Astrocyte of the spinal cord (primary cell): ENCODE measurements around the gene AGRN.
"Not testable (repeated sequence)": the region's sequence is repeated elsewhere in the genome, so short reads cannot be mapped to it uniquely, and the experiment has no call there.

Source experiments
- DNase-seq: peaks from one replicate; pipeline ENCODE4 v3.0.0; 2011; ENCODE audit warnings: low read depth, low spot score
- H3K4me3 ChIP-seq: 2 replicates; pipeline ENCODE4 v1.5.1; 2011; ENCODE audit warnings: low read depth, mild to moderate bottlenecking, low read length, moderate library complexity
- CTCF ChIP-seq: IDR thresholded peaks from 2 replicates; pipeline ENCODE4 v1.5.1; 2012; ENCODE audit warnings: low read depth, mild to moderate bottlenecking, low read length, inconsistent platforms
- in situ Hi-C: cut with HindIII; loops from 2 replicates; pipeline ENCODE4 v1.10.0; 2017; ENCODE audit warnings: low sequenced_read_pairs

The AGRN gene

GRCh38 chr1:1052003-1052840, 32.3 kb downstream of the AGRN start:
- in situ Hi-C loops, result no loop called here
- TF ChIP-seq CTCF, result no peak
- no peak overlapping the region for H3K4me3 ChIP-seq
- no peak for DNase-seq

DNA sequence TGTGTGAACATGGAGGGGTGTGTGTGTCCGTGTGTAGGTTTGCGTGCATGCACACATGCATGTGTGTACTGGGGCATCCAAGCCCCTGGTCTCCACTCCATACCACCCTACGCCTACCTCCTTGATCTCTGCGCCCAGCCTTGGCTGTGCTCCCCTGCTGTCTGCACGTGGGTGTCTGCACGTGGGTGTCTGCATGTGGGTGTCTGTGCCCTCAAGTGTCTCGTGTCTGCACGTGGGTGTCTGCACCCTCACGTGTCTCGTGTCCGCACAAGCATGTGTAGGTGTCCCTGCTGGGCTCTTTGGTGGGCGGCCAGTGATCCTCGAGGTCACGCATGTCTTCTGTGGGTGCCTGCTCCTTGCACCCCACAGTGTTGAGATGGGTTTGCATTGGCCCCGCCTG, 33.1 kb downstream of the AGRN start:
- no peak overlapping the region for H3K4me3 ChIP-seq
- no peak for TF ChIP-seq CTCF
- no peak for DNase-seq
- in situ Hi-C loops, result no loop called here

GRCh38 chr1:1053682-1054081, 33.8 kb downstream of the AGRN start:
- in situ Hi-C loops, result no loop called here
- TF ChIP-seq CTCF, result no peak
- no peak for DNase-seq
- H3K4me3 ChIP-seq, result no peak overlapping the region

DNA sequence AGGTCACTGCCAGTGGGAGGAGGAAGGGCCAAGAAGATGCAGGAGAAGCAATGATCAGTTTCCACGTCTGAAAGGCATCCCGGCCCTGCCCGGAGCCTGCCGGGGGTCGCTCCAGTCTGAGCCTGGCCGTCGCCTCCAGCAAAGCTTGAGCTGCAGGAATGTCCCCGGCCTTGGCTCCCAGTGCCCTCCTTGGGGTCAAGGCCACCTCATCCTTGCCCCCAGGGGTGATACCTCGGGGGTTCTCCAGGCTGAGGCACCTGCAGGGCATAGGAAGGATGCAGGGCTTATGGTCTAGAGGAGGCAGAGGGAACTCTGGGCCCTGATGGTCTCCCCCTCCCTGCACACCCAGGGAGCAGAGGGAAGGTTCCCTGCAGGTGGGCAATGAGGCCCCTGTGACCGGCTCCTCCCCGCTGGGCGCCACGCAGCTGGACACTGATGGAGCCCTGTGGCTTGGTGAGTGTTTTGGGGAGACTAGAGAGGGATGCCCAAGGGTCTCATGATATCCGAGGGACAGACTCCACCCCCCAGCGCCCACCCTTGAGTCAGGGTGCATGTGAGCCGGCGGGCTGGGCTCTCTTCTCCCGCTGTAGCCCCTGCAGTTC, 34.3 kb downstream of the AGRN start:
- no peak for DNase-seq
- H3K4me3 ChIP-seq, result no peak overlapping the region
- in situ Hi-C loops, result no loop called here
- TF ChIP-seq CTCF, result no peak

DNA sequence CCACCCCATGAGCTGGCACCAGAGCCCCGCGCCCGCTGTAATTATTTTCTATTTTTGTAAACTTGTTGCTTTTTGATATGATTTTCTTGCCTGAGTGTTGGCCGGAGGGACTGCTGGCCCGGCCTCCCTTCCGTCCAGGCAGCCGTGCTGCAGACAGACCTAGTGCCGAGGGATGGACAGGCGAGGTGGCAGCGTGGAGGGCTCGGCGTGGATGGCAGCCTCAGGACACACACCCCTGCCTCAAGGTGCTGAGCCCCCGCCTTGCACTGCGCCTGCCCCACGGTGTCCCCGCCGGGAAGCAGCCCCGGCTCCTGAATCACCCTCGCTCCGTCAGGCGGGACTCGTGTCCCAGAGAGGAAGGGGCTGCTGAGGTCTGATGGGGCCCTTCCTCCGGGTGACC, 35.1 kb downstream of the AGRN start:
- no peak overlapping the region for H3K4me3 ChIP-seq
- in situ Hi-C loops, result no loop called here
- DNase-seq, result no peak
- TF ChIP-seq CTCF, result no peak

GRCh38 chr1:1055841-1056736, 36.2 kb downstream of the AGRN start:
- H3K4me3 ChIP-seq, result no peak overlapping the region
- DNase-seq, result no peak
- TF ChIP-seq CTCF, result no peak
- in situ Hi-C loops, result no loop called here

DNA sequence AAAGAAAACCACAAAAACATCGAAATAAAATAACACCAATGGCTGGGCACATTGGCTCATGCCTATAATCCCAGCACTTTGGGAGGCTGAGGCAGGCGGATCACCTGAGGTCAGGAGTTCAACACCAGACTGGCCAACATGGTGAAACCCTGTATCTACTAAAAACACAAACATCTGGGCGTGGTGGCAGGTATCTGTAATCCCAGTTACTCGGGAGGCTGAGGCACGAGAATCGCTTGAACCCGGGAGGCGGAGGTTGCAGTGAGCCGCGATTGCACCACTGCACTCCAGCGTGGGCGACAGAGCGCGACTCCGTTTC, 37.8 kb downstream of the AGRN start:
- H3K4me3 ChIP-seq, DNase-seq, in situ Hi-C loops: not testable (repeated sequence)
